MCF 10A (cell line): Measurements from ENCODE around the gene DNAH10. TPM values are rescaled to one million over a fixed set of nuclear protein-coding genes. Genes with fewer than 3 reads are reported as not detected.

ENCODE experiments used
- BruUV-seq: library from RNA; stranded (reverse); fragments of 400-500 nt; replicated peaks from 2 replicates; lab custom pipeline; 2021; lab: Mats Ljungman, UMichigan
- CTCF ChIA-PET: fragments of 300-600 bp; sonication (Branson Sonifier 250); formaldehyde crosslinking; extraction: SDS; loops from one replicate; lab custom pipeline; 2021; ENCODE audit warnings: antibody characterized with exemption, inconsistent platforms; lab: Yijun Ruan, JAX
- POLR2A ChIA-PET: fragments of 300-600, 350-650 bp; sonication (Branson Sonifier 250); formaldehyde crosslinking; extraction: SDS; loops from one replicate; lab custom pipeline; 2020; ENCODE audit warnings: antibody characterized with exemption, inconsistent platforms; lab: Yijun Ruan, JAX
- DNase-seq: peaks from one replicate; pipeline ENCODE4 v3.0.0-alpha.2; 2018; ENCODE audit not compliant: unreplicated experiment
- H3K27ac Mint-ChIP-seq: one replicate; pipeline ENCODE4 v1.8.0; 2022; ENCODE audit warnings: mild to moderate bottlenecking, low read depth, mixed read lengths; ENCODE audit not compliant: unreplicated experiment
- H3K27me3 Mint-ChIP-seq: one replicate; pipeline ENCODE4 v1.8.0; 2022; ENCODE audit warnings: mixed read lengths; ENCODE audit not compliant: insufficient read depth, unreplicated experiment
- H3K36me3 Mint-ChIP-seq: one replicate; pipeline ENCODE4 v1.8.0; 2022; ENCODE audit warnings: mild to moderate bottlenecking, moderate library complexity, mixed read lengths; ENCODE audit not compliant: insufficient read depth, unreplicated experiment
- H3K4me1 Mint-ChIP-seq: one replicate; pipeline ENCODE4 v1.8.0; 2022; ENCODE audit warnings: mixed read lengths; ENCODE audit not compliant: insufficient read depth, unreplicated experiment
- H3K4me3 Mint-ChIP-seq: one replicate; pipeline ENCODE4 v1.8.0; 2022; ENCODE audit warnings: mild to moderate bottlenecking, moderate library complexity, mixed read lengths; ENCODE audit not compliant: unreplicated experiment
- H3K9me3 Mint-ChIP-seq: one replicate; pipeline ENCODE4 v1.8.0; 2022; ENCODE audit warnings: mixed read lengths; ENCODE audit not compliant: unreplicated experiment
- intact Hi-C: fragments of 100-400 bp; cut with micrococcal nuclease; formaldehyde crosslinking; loops from 2 replicates; pipeline ENCODE4 v1.14.1; 2022
- total RNA-seq: library from RNA; stranded (reverse); gene quantifications from 2 replicates; pipeline ENCODE4 v1.2.3, GENCODE V29; 2022
- TF ChIP-seq, protein P1 (sequence below): fragments of 200-600 bp; IDR thresholded peaks from one replicate; pipeline ENCODE4 v1.8.0; 2022; ENCODE audit warnings: antibody characterized with exemption, mild to moderate bottlenecking; ENCODE audit not compliant: unreplicated experiment

Gene DNAH10
- total RNA-seq, 1 experiment from 2014 or later = 0.21 TPM

DNA sequence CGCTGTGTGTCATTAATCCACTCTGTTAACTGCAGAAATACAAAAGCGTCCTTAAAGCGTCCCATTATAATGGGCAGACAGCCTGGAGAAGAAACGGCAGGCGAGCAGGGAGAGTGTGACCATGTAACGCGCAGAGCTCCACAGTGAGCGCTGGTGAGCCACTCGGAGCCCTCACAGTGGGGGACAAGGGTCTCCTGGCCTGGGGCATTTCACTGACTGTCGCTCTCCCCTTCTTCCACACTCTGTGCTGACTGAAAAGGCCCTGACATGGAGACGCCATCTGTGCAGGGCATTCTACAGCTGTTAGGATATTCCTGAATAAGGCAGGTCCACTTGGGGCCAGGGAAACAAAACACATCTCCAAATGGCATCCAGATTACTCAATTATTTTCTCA, 186.3 kb downstream of the DNAH10 start:
- DNase-seq = no peak
- TF ChIP-seq, protein P1, sequence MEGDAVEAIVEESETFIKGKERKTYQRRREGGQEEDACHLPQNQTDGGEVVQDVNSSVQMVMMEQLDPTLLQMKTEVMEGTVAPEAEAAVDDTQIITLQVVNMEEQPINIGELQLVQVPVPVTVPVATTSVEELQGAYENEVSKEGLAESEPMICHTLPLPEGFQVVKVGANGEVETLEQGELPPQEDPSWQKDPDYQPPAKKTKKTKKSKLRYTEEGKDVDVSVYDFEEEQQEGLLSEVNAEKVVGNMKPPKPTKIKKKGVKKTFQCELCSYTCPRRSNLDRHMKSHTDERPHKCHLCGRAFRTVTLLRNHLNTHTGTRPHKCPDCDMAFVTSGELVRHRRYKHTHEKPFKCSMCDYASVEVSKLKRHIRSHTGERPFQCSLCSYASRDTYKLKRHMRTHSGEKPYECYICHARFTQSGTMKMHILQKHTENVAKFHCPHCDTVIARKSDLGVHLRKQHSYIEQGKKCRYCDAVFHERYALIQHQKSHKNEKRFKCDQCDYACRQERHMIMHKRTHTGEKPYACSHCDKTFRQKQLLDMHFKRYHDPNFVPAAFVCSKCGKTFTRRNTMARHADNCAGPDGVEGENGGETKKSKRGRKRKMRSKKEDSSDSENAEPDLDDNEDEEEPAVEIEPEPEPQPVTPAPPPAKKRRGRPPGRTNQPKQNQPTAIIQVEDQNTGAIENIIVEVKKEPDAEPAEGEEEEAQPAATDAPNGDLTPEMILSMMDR = no peak
- no peak overlapping the region for H3K27ac Mint-ChIP-seq
- BruUV-seq = no TSS peak
- no peaks in the 10 kb centered on the region for H3K9me3 Mint-ChIP-seq
- no peak overlapping the region for H3K4me3 Mint-ChIP-seq
- H3K36me3 Mint-ChIP-seq = no peaks in the 10 kb centered on the region
- no peaks in the 10 kb centered on the region for H3K4me1 Mint-ChIP-seq
- H3K27me3 Mint-ChIP-seq = no peaks in the 10 kb centered on the region
- CTCF ChIA-PET = no interaction called here
- intact Hi-C loops = no loop called here
- POLR2A ChIA-PET = no interaction called here

- no peak overlapping the region for H3K4me3 Mint-ChIP-seq
- no peak overlapping the region for H3K27ac Mint-ChIP-seq
- H3K4me1 Mint-ChIP-seq = no peaks in the 10 kb centered on the region
- TF ChIP-seq, protein P1 = no peak
- H3K36me3 Mint-ChIP-seq = no peaks in the 10 kb centered on the region
- ChIA-PET POLR2A (no interaction called here), CTCF (no interaction called here)
- no TSS peak for BruUV-seq
- no peaks in the 10 kb centered on the region for H3K27me3 Mint-ChIP-seq
- H3K9me3 Mint-ChIP-seq = no peaks in the 10 kb centered on the region
- intact Hi-C loops = no loop called here
- no peak for DNase-seq
Observed at GRCh38 chr12:123948796-123949769, 187.0 kb downstream of the DNAH10 start.

- Mint-ChIP-seq H3K4me3 (no peak overlapping the region), H3K9me3 (no peaks in the 10 kb centered on the region), H3K4me1 (no peaks in the 10 kb centered on the region), H3K27ac (no peak overlapping the region), H3K27me3 (no peaks in the 10 kb centered on the region), H3K36me3 (no peaks in the 10 kb centered on the region)
- DNase-seq = no peak
- ChIA-PET POLR2A (no interaction called here), CTCF (interaction anchor here (1.4 kb wide), 1 partner anchor 9 kb away, joined by 3 read pairs; no protein-coding TSS in a partner anchor)
- TF ChIP-seq, protein P1 = no peak
- BruUV-seq = no TSS peak
- intact Hi-C loops = no loop called here
Observed at GRCh38 chr12:123949770-123950165, 187.7 kb downstream of the DNAH10 start.

GRCh38 chr12:123950476-123951349, 188.6 kb downstream of the DNAH10 start:
- no peak overlapping the region for H3K4me3 Mint-ChIP-seq
- H3K36me3 Mint-ChIP-seq = no peaks in the 10 kb centered on the region
- intact Hi-C loops = no loop called here
- ChIA-PET POLR2A (no interaction called here), CTCF (interaction anchor here (0.7 to 1.4 kb wide), 2 partner anchors 8 to 21 kb away, joined by 3 to 6 read pairs; no protein-coding TSS in a partner anchor)
- no TSS peak for BruUV-seq
- H3K27ac Mint-ChIP-seq = no peak overlapping the region
- DNase-seq = no peak
- no peaks in the 10 kb centered on the region for H3K4me1 Mint-ChIP-seq
- TF ChIP-seq, protein P1 = no peak
- no peaks in the 10 kb centered on the region for H3K27me3 Mint-ChIP-seq
- no peaks in the 10 kb centered on the region for H3K9me3 Mint-ChIP-seq
